Measurements from ENCODE around the gene RPP38.

The RPP38 gene

GRCh38 chr10:15113766-15114165, 16.6 kb downstream of the RPP38 start:
- DNase-seq, result no peak

- no peak for DNase-seq
Measured at GRCh38 chr10:15116225-15116624, 19.1 kb downstream of the RPP38 start.

GRCh38 chr10:15118615-15119014, 21.5 kb downstream of the RPP38 start:
- no peak for DNase-seq

DNA sequence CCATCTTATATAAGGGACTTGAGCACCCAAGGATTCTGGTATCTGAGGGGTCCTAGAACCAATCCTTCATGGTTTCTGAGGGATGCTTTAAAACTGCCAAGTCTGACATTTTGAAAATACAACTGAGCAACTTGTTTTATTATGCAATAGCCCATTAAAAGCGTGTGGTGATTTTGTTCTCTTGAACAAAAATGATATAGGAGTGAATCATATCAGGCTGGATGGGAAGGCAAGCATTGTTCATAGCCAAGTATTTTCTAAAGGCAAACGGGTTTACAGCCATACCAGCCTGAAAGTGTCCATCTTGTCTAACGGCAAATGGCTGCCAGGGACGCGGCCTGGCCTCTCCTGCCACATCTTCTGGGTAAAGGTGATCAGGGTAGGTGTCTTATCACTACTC, 23.4 kb downstream of the RPP38 start:
- no peak for DNase-seq

DNA sequence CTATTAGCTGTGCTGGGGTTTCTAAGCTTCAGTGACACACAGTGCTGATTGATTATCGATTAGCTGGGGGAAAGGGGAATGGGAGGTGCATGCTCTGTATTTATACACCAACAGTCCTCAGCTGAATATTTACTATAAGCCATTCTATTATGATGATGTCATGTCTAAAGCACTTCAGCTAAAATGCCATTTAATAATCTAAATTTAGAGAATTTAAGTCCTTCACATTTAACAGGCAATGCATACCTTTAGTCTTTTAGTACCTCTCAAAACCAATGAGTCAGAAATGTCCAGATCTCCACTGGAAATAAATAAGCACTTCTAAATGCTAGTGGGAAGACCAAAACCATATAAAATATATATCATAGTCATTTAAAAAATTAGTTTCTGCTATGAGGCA, 24.6 kb downstream of the RPP38 start:
- no peak for DNase-seq

- DNase-seq, result no peak
Measured at GRCh38 chr10:15122477-15123030, 25.4 kb downstream of the RPP38 start.

GRCh38 chr10:15123749-15124184, 26.6 kb downstream of the RPP38 start:
- DNase-seq, result no peak

- no peak for DNase-seq
Measured at GRCh38 chr10:15124190-15124589, 27.0 kb downstream of the RPP38 start.

DNA sequence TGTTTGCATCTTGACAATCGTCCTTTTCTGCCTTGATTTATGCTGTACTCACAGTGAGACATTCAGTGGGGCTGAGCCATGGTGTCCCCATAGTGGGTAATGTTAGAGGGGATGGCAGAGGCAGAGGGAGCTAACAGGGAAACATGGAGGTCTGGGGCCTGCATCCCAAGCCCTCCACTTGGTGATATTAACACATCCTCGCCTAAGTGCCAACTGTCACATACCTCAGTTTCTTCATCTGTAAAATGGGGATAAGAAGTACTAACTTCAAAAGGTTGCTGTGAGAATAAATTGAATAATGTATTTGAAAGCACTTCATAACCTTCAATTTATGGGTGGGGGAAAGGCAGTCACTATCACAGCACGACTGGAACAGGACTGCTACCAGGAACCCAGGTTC, 27.8 kb downstream of the RPP38 start:
- no peak for DNase-seq

GRCh38 chr10:15131330-15131729, 34.2 kb downstream of the RPP38 start:
- DNase-seq, result no peak

- no peak for DNase-seq
Measured at GRCh38 chr10:15136129-15137035, 39.2 kb downstream of the RPP38 start.

- DNase-seq, result no peak
Measured at GRCh38 chr10:15137036-15137359, 39.8 kb downstream of the RPP38 start.

DNA sequence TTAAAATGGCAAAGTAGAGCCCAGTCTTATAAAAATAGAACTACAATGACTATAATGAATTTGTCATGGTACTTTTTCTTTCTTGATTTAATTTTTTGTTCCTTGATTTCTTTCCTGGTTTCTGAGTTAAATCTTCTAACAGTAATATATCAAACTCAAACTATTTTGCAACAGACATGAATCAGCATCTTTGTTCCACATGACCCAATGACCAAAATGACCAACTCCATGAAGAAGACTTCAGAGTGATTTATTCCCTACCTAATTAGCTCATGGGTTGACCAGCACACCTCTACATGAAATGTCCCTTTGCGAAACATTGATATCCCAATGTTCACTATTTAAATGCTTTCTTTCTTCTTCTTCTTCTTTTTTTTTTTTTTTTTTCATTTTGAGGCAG, 40.5 kb downstream of the RPP38 start:
- DNase-seq, result no peak

DNA sequence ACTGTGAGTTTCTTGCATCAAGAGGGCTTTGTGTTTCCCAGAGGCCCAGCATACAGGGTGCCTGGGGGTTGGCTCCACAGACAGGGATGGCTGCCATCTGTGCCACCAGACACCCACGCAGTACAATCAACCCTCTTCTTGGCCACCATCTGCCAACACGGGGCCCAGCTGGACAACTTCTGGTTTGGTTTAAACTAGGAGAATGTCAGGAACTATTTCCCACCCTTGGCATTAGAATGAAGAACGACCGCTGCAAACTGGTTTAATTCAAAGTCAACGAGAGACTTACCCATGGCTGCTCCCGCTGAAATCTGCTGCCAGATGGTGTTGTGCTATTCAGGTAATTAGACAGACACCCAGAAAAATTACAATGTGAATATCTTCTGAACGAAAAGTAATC, 43.5 kb downstream of the RPP38 start:
- DNase-seq, result no peak

DNA sequence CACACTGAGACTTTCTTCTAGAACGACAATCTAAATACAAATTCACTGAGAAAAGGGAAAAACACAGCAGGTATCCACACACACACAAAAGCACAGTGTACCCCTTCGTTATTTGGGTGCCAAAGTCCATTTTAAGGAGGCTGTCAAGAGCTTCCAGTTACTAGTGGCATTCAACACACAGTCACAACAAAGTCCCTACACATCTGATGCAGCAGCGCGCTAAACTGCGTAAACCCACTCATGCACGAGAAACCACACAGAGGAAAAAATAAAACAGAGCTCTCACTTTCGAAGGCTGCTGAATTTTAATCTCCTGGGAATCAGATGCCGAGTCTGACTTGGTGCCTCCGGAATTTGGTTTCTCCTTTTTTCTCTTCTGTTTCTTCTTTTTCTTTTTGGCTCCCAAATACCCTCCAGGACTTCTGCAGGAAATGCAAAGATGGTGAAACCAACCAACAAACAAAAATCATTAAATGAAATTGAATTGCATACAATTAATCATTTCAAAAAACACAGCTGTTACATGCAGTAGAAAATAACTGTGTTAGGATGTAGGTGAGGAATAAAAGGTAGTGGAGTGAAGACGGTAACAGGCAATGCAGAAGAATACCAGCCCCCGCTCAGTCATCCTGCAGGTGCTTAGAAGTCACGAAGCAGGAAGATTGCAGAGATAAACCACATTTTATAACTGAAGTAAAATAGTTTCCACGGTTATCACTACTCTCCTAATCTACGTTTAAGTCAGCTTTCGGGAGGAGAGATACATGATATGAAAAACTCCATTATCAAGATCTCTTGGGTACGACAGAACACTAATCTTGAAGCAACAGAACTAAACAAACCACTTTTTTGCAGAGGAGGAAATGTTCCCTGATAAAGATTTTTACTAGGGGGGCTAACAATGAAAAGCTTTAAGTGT, 44.2 kb downstream of the RPP38 start:
- DNase-seq, result peak; percentile 44 to 46

DNA sequence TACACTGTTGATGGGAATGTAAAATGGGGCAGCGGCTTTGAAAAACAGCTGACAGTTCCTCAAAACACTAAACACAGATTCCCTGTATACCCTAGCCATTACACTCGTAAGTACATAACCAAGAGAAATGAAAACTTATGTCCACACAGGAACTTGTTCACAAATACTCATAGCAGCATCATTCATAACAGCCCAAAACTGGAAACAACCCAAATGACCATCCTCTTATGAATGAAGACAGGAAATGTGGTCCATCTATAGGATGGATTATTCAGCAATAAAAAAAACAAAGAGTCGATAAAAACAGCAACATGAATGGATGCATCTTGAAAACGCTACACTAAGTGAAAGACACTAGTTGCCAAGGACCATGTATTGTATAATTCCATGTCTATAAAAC, 47.6 kb downstream of the RPP38 start:
- no peak for DNase-seq

DNA sequence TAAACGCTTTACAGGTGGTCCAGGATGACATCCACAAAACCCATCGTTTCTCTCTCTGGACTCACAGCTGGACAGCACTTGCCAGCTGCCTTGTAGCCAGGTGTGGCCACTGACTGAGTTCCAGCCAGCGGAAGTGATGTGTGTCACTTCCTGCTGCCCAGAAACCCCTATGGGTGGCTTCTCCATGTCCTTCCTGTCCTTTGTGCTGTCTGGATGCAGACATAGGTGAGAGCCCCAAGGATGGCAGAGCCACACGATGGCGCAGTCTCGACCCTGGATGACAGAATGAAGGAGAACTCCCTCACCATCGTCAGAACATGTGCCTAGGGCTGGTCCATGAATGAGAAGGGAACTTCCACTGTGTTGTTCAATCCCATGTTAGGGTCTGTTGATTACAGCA, 49.2 kb downstream of the RPP38 start:
- DNase-seq, result no peak

GRCh38 chr10:15147594-15148392, 50.6 kb downstream of the RPP38 start:
- no peak for DNase-seq

- DNase-seq, result no peak
Measured at GRCh38 chr10:15149042-15149771, 52.1 kb downstream of the RPP38 start.

- DNase-seq, result no peak
Measured at GRCh38 chr10:15150563-15150962, 53.4 kb downstream of the RPP38 start.

DNA sequence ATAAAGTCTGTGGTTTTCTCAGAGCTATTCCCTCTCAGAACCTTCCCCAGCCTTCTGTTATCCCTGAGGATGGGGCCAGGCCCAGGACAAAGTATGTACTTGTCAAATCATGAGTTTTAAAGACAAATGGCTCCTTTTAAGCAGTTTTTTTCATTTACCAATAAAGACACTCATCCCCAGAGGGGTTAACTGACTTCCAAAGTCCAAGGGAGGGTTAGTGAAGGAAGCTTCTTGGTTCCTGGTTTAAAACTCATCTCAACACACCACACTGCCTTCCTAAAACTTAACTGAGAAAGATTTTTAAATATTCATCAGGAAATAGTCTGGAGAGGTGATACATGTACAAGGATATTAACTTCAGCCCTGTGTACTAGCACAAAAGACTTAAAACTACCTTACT, 55.4 kb downstream of the RPP38 start:
- no peak for DNase-seq
